GM18508 (cell line): ENCODE data around the gene BCAS1.

ENCODE experiments used
- ATAC-seq: cut with Tn5 transposase; IDR thresholded peaks from one replicate; pipeline ENCODE4 v1.9.1; 2021; ENCODE audit warnings: moderate number of reproducible peaks; ENCODE audit not compliant: insufficient read depth, unreplicated experiment

The BCAS1 gene

GRCh38 chr20:54103762-54104600 lies 33.6 kb upstream of the BCAS1 start:
- ATAC-seq = no peak

GRCh38 chr20:54103067-54103761 lies 32.8 kb upstream of the BCAS1 start:
- ATAC-seq = no peak

- no peak for ATAC-seq
Measured at GRCh38 chr20:54102543-54102942, 32.1 kb upstream of the BCAS1 start.

- ATAC-seq = no peak
Measured at GRCh38 chr20:54100563-54100962, 30.2 kb upstream of the BCAS1 start.

- ATAC-seq = no peak
Measured at GRCh38 chr20:54099894-54100293, 29.5 kb upstream of the BCAS1 start.

GRCh38 chr20:54098047-54098446 lies 27.7 kb upstream of the BCAS1 start:
- no peak for ATAC-seq

GRCh38 chr20:54097236-54097529 lies 26.8 kb upstream of the BCAS1 start:
- ATAC-seq = no peak

GRCh38 chr20:54095824-54096223 lies 25.4 kb upstream of the BCAS1 start:
- ATAC-seq = no peak

GRCh38 chr20:54094268-54094580 lies 23.8 kb upstream of the BCAS1 start:
- ATAC-seq = no peak

- no peak for ATAC-seq
Measured at GRCh38 chr20:54093423-54094267, 23.3 kb upstream of the BCAS1 start.

GRCh38 chr20:54092021-54092420 lies 21.6 kb upstream of the BCAS1 start:
- ATAC-seq = no peak

- no peak for ATAC-seq
Measured at GRCh38 chr20:54091120-54091480, 20.7 kb upstream of the BCAS1 start.

- ATAC-seq = no peak
Measured at GRCh38 chr20:54090230-54091119, 20.1 kb upstream of the BCAS1 start.

GRCh38 chr20:54088430-54088829 lies 18.0 kb upstream of the BCAS1 start:
- ATAC-seq = no peak

GRCh38 chr20:54086507-54087039 lies 16.2 kb upstream of the BCAS1 start:
- ATAC-seq = no peak

- no peak for ATAC-seq
Measured at GRCh38 chr20:54085910-54086309, 15.5 kb upstream of the BCAS1 start.

- no peak for ATAC-seq
Measured at GRCh38 chr20:54085425-54085824, 15.0 kb upstream of the BCAS1 start.

- no peak for ATAC-seq
Measured at GRCh38 chr20:54084727-54085388, 14.5 kb upstream of the BCAS1 start.

GRCh38 chr20:54084193-54084592 lies 13.8 kb upstream of the BCAS1 start:
- no peak for ATAC-seq

- no peak for ATAC-seq
Measured at GRCh38 chr20:54083459-54083858, 13.1 kb upstream of the BCAS1 start.
